ENCODE measurements around the gene PADI4. TPM values are rescaled to one million over a fixed set of nuclear protein-coding genes. Genes with fewer than 3 reads are reported as not detected.

Gene PADI4
- total RNA-seq, 4 donors from 2014 or later, result 0.56 to 16.1 (median 2.2) TPM

DNA sequence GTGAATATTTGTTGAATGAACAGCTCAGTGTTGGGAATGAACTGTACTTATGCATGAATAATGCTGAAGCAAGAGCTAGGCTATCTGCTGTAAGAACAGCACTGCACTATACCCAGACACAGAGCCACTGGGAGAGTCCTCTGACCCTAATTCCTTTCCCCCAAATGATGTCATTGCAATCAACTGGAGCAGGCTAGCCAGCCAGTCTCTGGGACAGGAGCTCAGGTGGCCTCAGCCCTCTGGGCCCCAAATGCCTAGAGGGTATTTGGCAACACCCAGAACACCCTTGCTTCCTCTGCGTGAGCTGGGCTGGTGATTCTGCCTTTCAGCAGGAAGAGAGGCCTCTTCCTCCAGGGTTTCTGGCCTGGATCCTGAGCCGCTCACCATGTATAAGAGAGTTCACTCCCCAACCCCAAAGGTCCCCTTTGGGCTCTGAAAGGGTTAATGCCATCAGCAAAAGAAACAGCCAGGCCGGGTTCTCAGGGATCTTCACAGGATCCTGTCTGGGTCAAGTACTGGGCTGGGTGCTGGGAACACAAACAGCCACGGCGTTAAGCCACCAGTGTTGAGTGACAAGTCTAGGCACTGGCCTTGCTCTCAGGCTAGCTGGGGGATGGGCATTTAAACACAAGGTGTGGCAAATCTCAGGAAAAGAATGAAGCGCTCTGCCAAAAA lies 3.7 kb upstream of the PADI4 start:
- no peak for ATAC-seq (ENCODE audit: low FRiP score)
- no peak for TF ChIP-seq CTCF (IDR thresholded peaks at IDR 0.05)
- no peak for DNase-seq (ENCODE audit: low spot score)

DNA sequence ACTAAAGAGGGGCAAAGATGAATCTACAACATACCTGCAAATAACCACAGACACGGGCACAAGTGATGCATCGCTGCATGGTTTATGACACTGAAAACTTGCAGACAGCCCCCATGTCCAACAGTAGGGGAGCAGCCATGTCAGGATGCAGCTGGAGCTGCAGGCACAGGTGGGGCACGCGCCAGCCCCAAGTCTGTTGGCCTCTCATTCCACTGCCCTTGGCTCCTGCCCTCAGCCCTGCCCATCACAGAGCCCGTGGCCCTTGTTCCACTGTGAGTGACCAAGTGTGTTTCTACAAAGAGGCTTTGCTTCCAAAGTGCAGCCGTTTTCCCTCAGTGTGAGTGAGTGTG lies 3.2 kb upstream of the PADI4 start:
- ATAC-seq (ENCODE audit: low FRiP score) (no peak), DNase-seq (ENCODE audit: low spot score) (no peak)
- TF ChIP-seq CTCF (IDR thresholded peaks at IDR 0.05), result no peak

DNA sequence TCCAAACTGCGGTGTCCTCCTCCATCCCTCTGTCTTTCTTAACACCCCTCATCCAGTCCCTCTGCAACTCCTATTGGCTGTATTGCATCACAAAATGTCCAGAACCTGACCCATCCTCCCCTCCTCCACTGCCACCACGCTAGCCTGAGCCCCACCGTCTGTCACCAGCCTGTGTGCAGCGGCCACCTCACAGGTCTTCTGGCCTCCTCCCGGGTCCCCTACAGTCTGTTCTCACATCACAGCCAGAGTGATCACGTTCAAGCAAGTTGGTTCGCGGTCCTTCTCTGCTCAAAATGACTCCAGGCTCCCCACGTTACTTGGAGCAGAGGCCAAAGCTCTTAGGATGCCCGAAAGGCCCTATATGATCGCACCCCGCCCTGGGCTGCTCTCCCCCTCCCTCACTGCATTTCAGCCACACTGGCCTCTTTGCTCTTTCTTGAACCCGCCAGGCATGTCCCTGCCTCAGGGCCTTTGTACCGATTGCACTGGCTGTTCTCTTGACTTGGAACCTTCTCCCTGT lies 2.4 kb upstream of the PADI4 start:
- no peak for DNase-seq (ENCODE audit: low spot score)
- ATAC-seq (ENCODE audit: low FRiP score), result no peak
- TF ChIP-seq CTCF (IDR thresholded peaks at IDR 0.05), result no peak

- no peak for TF ChIP-seq CTCF (IDR thresholded peaks at IDR 0.05)
- no peak for DNase-seq (ENCODE audit: low spot score)
- ATAC-seq (ENCODE audit: low FRiP score), result no peak
These were observed 1.6 kb upstream of the PADI4 start for GRCh38 chr1:17306407-17306806.

DNA sequence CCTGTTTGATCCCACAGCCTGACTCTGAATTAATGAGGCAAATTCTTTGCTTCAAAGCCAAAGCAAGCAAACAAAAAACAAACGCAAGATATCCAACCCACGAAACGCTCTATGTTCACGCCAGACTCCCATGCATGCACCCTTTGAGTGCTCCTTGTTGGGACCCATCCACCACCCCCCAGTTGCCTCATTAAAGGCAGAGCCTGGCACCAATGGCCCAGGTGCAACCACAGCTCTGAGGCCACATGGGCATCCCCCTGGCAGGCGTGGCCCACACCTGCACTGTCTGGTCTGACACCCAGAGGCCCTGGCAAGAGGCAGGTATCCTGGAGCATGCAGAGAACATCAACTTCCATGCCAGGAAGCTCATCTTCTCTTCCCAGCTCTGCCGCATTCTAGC lies 1.1 kb upstream of the PADI4 start:
- ATAC-seq (ENCODE audit: low FRiP score) (no peak), DNase-seq (ENCODE audit: low spot score) (no peak)
- no peak for TF ChIP-seq CTCF (IDR thresholded peaks at IDR 0.05)

DNA sequence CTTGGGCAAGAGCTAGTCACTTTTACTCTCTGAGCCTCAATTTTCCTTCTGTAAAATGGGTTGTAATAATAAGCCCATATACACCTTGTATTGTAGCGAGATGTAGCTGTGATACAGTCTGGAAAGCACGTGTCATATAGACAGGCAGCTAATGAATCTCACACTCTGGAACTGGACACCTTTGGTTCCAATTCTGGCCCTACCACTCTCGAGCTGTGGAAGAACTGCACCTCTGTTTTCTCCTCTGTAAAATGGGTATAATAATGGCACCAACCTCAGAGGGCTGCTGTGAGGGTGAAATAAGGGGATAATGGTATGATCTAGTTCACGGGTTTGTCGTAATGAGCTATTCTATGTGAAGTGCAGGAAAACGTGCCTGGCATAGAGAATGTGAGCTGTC lies 668 bp upstream of the PADI4 start:
- TF ChIP-seq CTCF (IDR thresholded peaks at IDR 0.05), result no peak
- ATAC-seq (ENCODE audit: low FRiP score) (no peak), DNase-seq (ENCODE audit: low spot score) (no peak)

GRCh38 chr1:17308593-17308992 lies 596 bp downstream of the PADI4 start:
- no peak for DNase-seq (ENCODE audit: low spot score)
- ATAC-seq (ENCODE audit: low FRiP score), result no peak
- TF ChIP-seq CTCF (IDR thresholded peaks at IDR 0.05), result no peak
